Measurements from ENCODE around the gene MSANTD3. TPM values are rescaled to one million over a fixed set of nuclear protein-coding genes. Genes with fewer than 3 reads are reported as not detected.

MSANTD3 gene
- total and polyA plus RNA-seq, 7 donors = 15.2 to 59.4 (median 25.6) TPM

GRCh38 chr9:100441911-100442361 is 15.0 kb downstream of the MSANTD3 start:
- Histone ChIP-seq H3K27me3 (ENCODE audit: insufficient read depth in 3 of 3, low read length in 2 of 3) (no peaks in the 10 kb centered on the region), H3K4me3 (no peak overlapping the region), H3K27ac (no peak overlapping the region), H3K4me1 (peaks cover 43% of the 10 kb centered on the region), H3K9me3 (no peaks in the 10 kb centered on the region), H3K36me3 (ENCODE audit: insufficient read depth in 1 of 2, low read depth in 1 of 2) (peaks cover 0 to 26% of the 10 kb centered on the region in 2 donors)
- 78 to 81% (median 78%) methylated on average over 19 of the region's 19 CpGs for WGBS, 3 donors
- no peak for TF ChIP-seq CTCF (IDR thresholded peaks at IDR 0.05)
- intact Hi-C loops (cut with DNase I) = no loop called here
- ATAC-seq (no peak), DNase-seq (no peak)

GRCh38 chr9:100443781-100444768 is 17.1 kb downstream of the MSANTD3 start:
- Histone ChIP-seq H3K27me3 (ENCODE audit: insufficient read depth in 3 of 3, low read length in 2 of 3) (no peaks in the 10 kb centered on the region), H3K36me3 (ENCODE audit: insufficient read depth in 1 of 2, low read depth in 1 of 2) (peaks cover 0 to 26% of the 10 kb centered on the region in 2 donors), H3K9me3 (no peaks in the 10 kb centered on the region), H3K27ac (no peak overlapping the region), H3K4me3 (no peak overlapping the region), H3K4me1 (peaks cover 29% of the 10 kb centered on the region)
- ATAC-seq (no peak), DNase-seq (no peak)
- intact Hi-C loops (cut with DNase I) = no loop called here
- 62 to 76% (median 70%) methylated on average over 4 of the region's 4 CpGs for WGBS, 3 donors
- TF ChIP-seq CTCF (IDR thresholded peaks at IDR 0.05) = no peak

- ATAC-seq = peak; percentile 75 to 93 (median 84)
- no peak for DNase-seq
- peaks cover 0 to 26% of the 10 kb centered on the region in 2 donors for H3K36me3 ChIP-seq (ENCODE audit: insufficient read depth in 1 of 2, low read depth in 1 of 2)
- no peak overlapping the region for H3K4me3 ChIP-seq
- H3K27ac ChIP-seq = peak overlapping the region; percentile 50
- 26 to 55% (median 45%) methylated on average over 1 of the region's 1 CpG for WGBS, 3 donors
- H3K4me1 ChIP-seq = peaks cover 19% of the 10 kb centered on the region
- intact Hi-C loops (cut with DNase I) = loop anchor here in 1 of 2 donors (1.0 kb wide), 1 partner anchor 150 kb away; no protein-coding TSS in a partner anchor
- H3K27me3 ChIP-seq (ENCODE audit: insufficient read depth in 3 of 3, low read length in 2 of 3) = no peaks in the 10 kb centered on the region
- H3K9me3 ChIP-seq = no peaks in the 10 kb centered on the region
- peak; percentile 40 for TF ChIP-seq CTCF (IDR thresholded peaks at IDR 0.05)
Observed at GRCh38 chr9:100445161-100445902, 18.4 kb downstream of the MSANTD3 start.

GRCh38 chr9:100445903-100446549 is 19.1 kb downstream of the MSANTD3 start:
- Histone ChIP-seq H3K4me1 (peaks cover 16% of the 10 kb centered on the region), H3K9me3 (no peaks in the 10 kb centered on the region), H3K36me3 (ENCODE audit: insufficient read depth in 1 of 2, low read depth in 1 of 2) (peaks cover 0 to 29% of the 10 kb centered on the region in 2 donors), H3K4me3 (no peak overlapping the region), H3K27ac (peak overlapping the region; percentile 50), H3K27me3 (ENCODE audit: insufficient read depth in 3 of 3, low read length in 2 of 3) (no peaks in the 10 kb centered on the region)
- ATAC-seq (peak; percentile 57 to 81 (median 72)), DNase-seq (no peak)
- intact Hi-C loops (cut with DNase I) = loop anchor here in 1 of 2 donors (1.0 kb wide), 1 partner anchor 149 kb away; no protein-coding TSS in a partner anchor
- WGBS, 3 donors = 74 to 85% (median 79%) methylated on average over 5 of the region's 5 CpGs
- TF ChIP-seq CTCF (IDR thresholded peaks at IDR 0.05) = no peak
